Stimulated activated CD4-positive, alpha-beta T cell treated with anti-CD3 and anti-CD28 coated beads, Interleukin-1b, Interleukin-23, amount 100 ng/mL, for 48 hours (primary cell): ENCODE results near the gene EDARADD.
"Not testable (repeated sequence)": the region's sequence is repeated elsewhere in the genome, so short reads cannot be mapped to it uniquely, and the experiment has no call there.

Experiments
- DNase-seq: peaks from one replicate; pipeline ENCODE4 v3.0.0-alpha.2; 2020

Gene EDARADD

GRCh38 chr1:236393681-236394481, at the start of gene EDARADD:
TSS of gene EDARADD (plus strand) at chr1:236394286. CDS start at chr1:236394445, 159 bp downstream.
- DNase-seq = no peak

- DNase-seq = no peak
Observed at GRCh38 chr1:236345728-236346127, 48.4 kb upstream of the EDARADD start.

GRCh38 chr1:236348071-236348470, 46.0 kb upstream of the EDARADD start:
- no peak for DNase-seq

- DNase-seq = no peak
Observed at GRCh38 chr1:236350308-236350707, 43.8 kb upstream of the EDARADD start.

GRCh38 chr1:236351875-236352573, 42.1 kb upstream of the EDARADD start:
- DNase-seq = no peak

- not testable (repeated sequence) for DNase-seq
Observed at GRCh38 chr1:236352747-236353146, 41.3 kb upstream of the EDARADD start.

GRCh38 chr1:236353813-236354212, 40.3 kb upstream of the EDARADD start:
- no peak for DNase-seq

GRCh38 chr1:236354330-236355147, 39.5 kb upstream of the EDARADD start:
- DNase-seq = no peak

GRCh38 chr1:236356141-236356540, 37.9 kb upstream of the EDARADD start:
- no peak for DNase-seq

GRCh38 chr1:236361909-236362590, 32.0 kb upstream of the EDARADD start:
- DNase-seq = no peak

- DNase-seq = no peak
Observed at GRCh38 chr1:236363237-236363636, 30.8 kb upstream of the EDARADD start.

GRCh38 chr1:236365999-236366570, 28.0 kb upstream of the EDARADD start:
- DNase-seq = no peak

GRCh38 chr1:236366681-236367080, 27.4 kb upstream of the EDARADD start:
- not testable (repeated sequence) for DNase-seq

- DNase-seq = peak; percentile 29
Observed at GRCh38 chr1:236370420-236370819, 23.7 kb upstream of the EDARADD start.

GRCh38 chr1:236371083-236371482, 23.0 kb upstream of the EDARADD start:
- DNase-seq = no peak

GRCh38 chr1:236377832-236378535, 16.1 kb upstream of the EDARADD start:
- no peak for DNase-seq

- no peak for DNase-seq
Observed at GRCh38 chr1:236381565-236382158, 12.4 kb upstream of the EDARADD start.

- DNase-seq = no peak
Observed at GRCh38 chr1:236388332-236388731, 5.8 kb upstream of the EDARADD start.

GRCh38 chr1:236389253-236389652, 4.8 kb upstream of the EDARADD start:
- DNase-seq = no peak

- DNase-seq = no peak
Observed at GRCh38 chr1:236391008-236391407, 3.1 kb upstream of the EDARADD start.

GRCh38 chr1:236392182-236392581, 1.9 kb upstream of the EDARADD start:
- no peak for DNase-seq
